KMS-11 (cell line): ENCODE results near the gene KSR2.

Experiments used
- H2AFZ ChIP-seq: fragments of 200-600 bp; sonication (generic); 2 replicates; pipeline ENCODE4 v1.6.1; 2016; ENCODE audit warnings: antibody characterized with exemption, mixed run types, low read depth
- H3K27ac ChIP-seq: fragments of 200-600 bp; sonication (generic); 2 replicates; pipeline ENCODE4 v1.6.1; 2016; ENCODE audit warnings: mild to moderate bottlenecking, mixed run types
- H3K27me3 ChIP-seq: fragments of 200-600 bp; sonication (generic); 2 replicates; pipeline ENCODE4 v1.6.1; 2017; ENCODE audit warnings: mild to moderate bottlenecking, low read depth, mixed run types, moderate library complexity; ENCODE audit not compliant: insufficient read depth
- H3K36me3 ChIP-seq: fragments of 200-600 bp; sonication (generic); 2 replicates; pipeline ENCODE4 v1.6.1; 2017; ENCODE audit warnings: mild to moderate bottlenecking, mixed run types; ENCODE audit not compliant: insufficient read depth
- H3K4me1 ChIP-seq: fragments of 200-600 bp; sonication (generic); 2 replicates; pipeline ENCODE4 v1.6.1; 2016; ENCODE audit warnings: mild to moderate bottlenecking, low read depth, mixed run types; ENCODE audit not compliant: poor library complexity, severe bottlenecking
- H3K4me2 ChIP-seq: fragments of 200-600 bp; sonication (generic); 2 replicates; pipeline ENCODE4 v1.7.0; 2016; ENCODE audit warnings: mild to moderate bottlenecking, mixed run types
- H3K4me3 ChIP-seq: fragments of 200-600 bp; sonication (generic); IDR thresholded peaks from 2 replicates; pipeline ENCODE4 v1.6.1; 2017; ENCODE audit warnings: low read depth, low read length, mixed read lengths; ENCODE audit not compliant: insufficient read depth
- H3K79me2 ChIP-seq: fragments of 200-600 bp; sonication (generic); 2 replicates; pipeline ENCODE4 v1.6.1; 2016; ENCODE audit warnings: low read depth, mixed run types; ENCODE audit not compliant: insufficient read depth
- H3K9ac ChIP-seq: fragments of 200-600 bp; sonication (generic); 2 replicates; pipeline ENCODE4 v1.6.1; 2016; ENCODE audit warnings: mild to moderate bottlenecking, mixed run types
- H4K20me1 ChIP-seq: fragments of 200-600 bp; sonication (generic); 2 replicates; pipeline ENCODE4 v1.6.1; 2016; ENCODE audit warnings: mild to moderate bottlenecking, mixed run types; ENCODE audit not compliant: insufficient read depth
- TF ChIP-seq, protein P1 (sequence below): fragments of 200-600 bp; sonication (generic); conservative IDR thresholded peaks from 2 replicates; pipeline ENCODE4 v1.6.1; 2017; ENCODE audit warnings: low read depth, mild to moderate bottlenecking, antibody characterized with exemption, low read length, moderate library complexity, mixed read lengths

The KSR2 gene

DNA sequence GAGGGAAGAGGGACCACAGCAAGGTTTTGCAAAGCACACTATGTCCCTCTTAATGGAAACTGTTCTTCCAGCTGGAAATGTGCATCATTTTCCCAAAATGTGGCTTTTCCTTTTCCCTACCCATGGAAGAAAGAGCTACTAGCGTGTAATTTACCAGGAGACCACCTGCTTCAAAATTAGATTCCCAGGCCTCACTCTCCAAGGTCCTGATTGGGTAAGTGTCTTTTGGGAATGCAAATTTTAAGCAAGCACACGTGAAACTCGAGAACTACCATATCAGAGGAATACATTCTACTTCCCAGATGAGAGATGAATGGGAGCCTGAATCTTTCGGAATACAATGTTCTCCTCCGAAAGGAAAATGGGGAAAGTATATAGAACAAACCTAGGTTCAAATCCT is 405.8 kb downstream of the KSR2 start:
- Histone ChIP-seq H3K4me2 (no peak overlapping the region), H3K4me1 (no peaks in the 10 kb centered on the region), H2AFZ (no peak overlapping the region), H3K27ac (no peak overlapping the region), H3K27me3 (no peaks in the 10 kb centered on the region), H3K79me2 (no peaks in the 10 kb centered on the region), H4K20me1 (no peaks in the 10 kb centered on the region), H3K36me3 (no peaks in the 10 kb centered on the region), H3K9ac (no peak overlapping the region), H3K4me3 (no peak overlapping the region)
- TF ChIP-seq, protein P1, sequence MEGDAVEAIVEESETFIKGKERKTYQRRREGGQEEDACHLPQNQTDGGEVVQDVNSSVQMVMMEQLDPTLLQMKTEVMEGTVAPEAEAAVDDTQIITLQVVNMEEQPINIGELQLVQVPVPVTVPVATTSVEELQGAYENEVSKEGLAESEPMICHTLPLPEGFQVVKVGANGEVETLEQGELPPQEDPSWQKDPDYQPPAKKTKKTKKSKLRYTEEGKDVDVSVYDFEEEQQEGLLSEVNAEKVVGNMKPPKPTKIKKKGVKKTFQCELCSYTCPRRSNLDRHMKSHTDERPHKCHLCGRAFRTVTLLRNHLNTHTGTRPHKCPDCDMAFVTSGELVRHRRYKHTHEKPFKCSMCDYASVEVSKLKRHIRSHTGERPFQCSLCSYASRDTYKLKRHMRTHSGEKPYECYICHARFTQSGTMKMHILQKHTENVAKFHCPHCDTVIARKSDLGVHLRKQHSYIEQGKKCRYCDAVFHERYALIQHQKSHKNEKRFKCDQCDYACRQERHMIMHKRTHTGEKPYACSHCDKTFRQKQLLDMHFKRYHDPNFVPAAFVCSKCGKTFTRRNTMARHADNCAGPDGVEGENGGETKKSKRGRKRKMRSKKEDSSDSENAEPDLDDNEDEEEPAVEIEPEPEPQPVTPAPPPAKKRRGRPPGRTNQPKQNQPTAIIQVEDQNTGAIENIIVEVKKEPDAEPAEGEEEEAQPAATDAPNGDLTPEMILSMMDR, result no peak

DNA sequence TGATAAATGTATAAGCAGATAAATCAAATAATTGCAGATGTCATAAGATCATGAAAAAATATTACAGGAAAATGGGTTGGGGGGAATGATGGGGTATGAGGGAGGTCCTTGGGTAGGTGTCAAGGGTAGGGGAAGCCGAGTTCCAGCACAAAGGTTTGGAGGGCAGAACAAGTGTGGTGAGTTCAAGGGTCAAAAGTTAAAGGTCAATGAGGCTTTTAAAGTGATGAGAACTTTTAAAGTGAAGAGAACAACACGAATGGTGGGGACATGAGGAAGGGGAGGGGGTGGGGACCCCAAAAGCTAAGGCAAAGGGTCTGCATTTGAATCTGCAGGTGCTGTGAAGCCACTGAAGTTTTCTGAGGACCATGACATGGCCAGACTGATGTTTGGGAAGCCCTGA is 406.8 kb downstream of the KSR2 start:
- H2AFZ ChIP-seq, result no peak overlapping the region
- no peak overlapping the region for H3K9ac ChIP-seq
- H4K20me1 ChIP-seq, result no peaks in the 10 kb centered on the region
- H3K4me2 ChIP-seq, result no peak overlapping the region
- no peaks in the 10 kb centered on the region for H3K36me3 ChIP-seq
- no peaks in the 10 kb centered on the region for H3K79me2 ChIP-seq
- TF ChIP-seq, protein P1, result no peak
- H3K27me3 ChIP-seq, result no peaks in the 10 kb centered on the region
- H3K27ac ChIP-seq, result no peak overlapping the region
- no peaks in the 10 kb centered on the region for H3K4me1 ChIP-seq
- H3K4me3 ChIP-seq, result no peak overlapping the region

DNA sequence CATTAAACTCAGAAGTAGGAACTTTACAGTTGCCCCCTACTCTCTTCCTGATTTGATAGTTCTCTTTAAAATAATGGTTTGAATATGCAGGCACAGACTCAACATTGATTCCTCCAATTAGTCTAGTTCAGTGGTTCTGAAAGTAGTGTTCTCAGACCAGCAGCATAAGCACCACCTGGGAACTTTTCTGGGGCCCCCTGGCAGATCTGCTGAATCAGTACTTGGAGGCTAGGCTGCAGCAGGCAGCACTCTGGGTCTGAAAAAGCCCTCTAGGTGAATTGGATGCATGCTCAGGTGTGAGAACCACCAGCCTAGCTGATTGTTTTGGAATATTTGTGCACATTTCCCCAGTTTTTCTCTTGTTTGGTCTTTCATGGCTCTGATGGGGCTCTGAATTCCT is 408.8 kb downstream of the KSR2 start:
- Histone ChIP-seq H3K27ac (no peak overlapping the region), H3K27me3 (no peaks in the 10 kb centered on the region), H3K4me2 (no peak overlapping the region), H3K4me1 (no peaks in the 10 kb centered on the region), H3K79me2 (no peaks in the 10 kb centered on the region), H3K36me3 (no peaks in the 10 kb centered on the region), H2AFZ (no peak overlapping the region), H4K20me1 (no peaks in the 10 kb centered on the region), H3K9ac (no peak overlapping the region), H3K4me3 (no peak overlapping the region)
- TF ChIP-seq, protein P1, result no peak

DNA sequence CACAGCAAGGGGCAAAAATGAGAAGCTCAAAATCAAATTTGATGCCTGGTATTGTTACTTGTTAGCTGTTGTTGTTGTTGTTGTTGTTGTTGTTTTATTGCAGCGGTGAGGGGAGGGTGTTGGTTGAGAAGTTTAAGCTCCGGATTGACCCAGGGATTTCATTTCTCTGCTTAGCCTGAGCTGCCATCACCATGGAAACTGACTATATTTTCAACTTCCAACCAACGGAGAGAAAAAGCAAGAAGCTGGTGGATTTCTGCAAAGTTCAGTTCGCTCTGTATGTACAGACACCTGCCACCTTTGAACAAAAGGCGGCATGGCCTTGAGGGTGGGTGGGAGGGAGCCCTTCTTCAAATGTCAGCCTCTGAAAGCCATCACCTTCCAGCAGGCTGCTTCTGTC is 412.9 kb downstream of the KSR2 start:
- Histone ChIP-seq H3K27ac (no peak overlapping the region), H3K9ac (no peak overlapping the region), H3K4me1 (no peaks in the 10 kb centered on the region), H3K4me2 (no peak overlapping the region), H2AFZ (no peak overlapping the region), H4K20me1 (no peaks in the 10 kb centered on the region), H3K27me3 (no peaks in the 10 kb centered on the region), H3K4me3 (no peak overlapping the region), H3K79me2 (no peaks in the 10 kb centered on the region), H3K36me3 (no peaks in the 10 kb centered on the region)
- TF ChIP-seq, protein P1, result no peak

DNA sequence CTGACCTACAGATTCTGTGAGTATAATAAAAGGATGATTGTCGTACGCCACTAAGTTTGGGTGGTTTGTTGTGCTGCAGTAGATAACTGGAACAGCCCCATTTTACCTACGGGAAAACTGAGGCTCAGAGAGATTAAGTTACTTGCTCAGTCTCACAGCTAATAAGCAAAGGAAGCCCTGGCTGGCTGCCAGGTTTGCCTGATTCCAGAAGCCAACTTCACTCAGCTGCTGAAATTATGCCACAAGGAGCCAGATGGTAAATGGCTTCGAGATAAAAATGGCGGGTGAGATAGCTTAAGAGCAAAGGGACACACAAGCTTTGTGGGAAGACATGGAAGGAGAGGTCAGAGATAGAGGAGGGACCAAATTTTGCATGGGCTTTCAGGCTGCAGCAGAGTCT is 415.8 kb downstream of the KSR2 start:
- Histone ChIP-seq H3K4me3 (no peak overlapping the region), H4K20me1 (no peaks in the 10 kb centered on the region), H3K4me2 (no peak overlapping the region), H3K27me3 (no peaks in the 10 kb centered on the region), H3K9ac (no peak overlapping the region), H3K79me2 (no peaks in the 10 kb centered on the region), H3K27ac (no peak overlapping the region), H2AFZ (no peak overlapping the region), H3K36me3 (no peaks in the 10 kb centered on the region), H3K4me1 (no peaks in the 10 kb centered on the region)
- TF ChIP-seq, protein P1, result no peak
